PC-9 (cell line): ENCODE measurements around the gene SNX18. TPM values are rescaled to one million over a fixed set of nuclear protein-coding genes. Genes with fewer than 3 reads are reported as not detected.

Experiments
- BruUV-seq: library from RNA; stranded (reverse); fragments of 400-500 nt; replicated peaks from 2 replicates; lab custom pipeline; 2021; lab: Mats Ljungman, UMichigan
- CTCF ChIA-PET: fragments of 300-600 bp; sonication (Branson Sonifier 250); formaldehyde crosslinking; loops from one replicate; lab custom pipeline; 2022; ENCODE audit warnings: antibody characterized with exemption; lab: Charles Lee
- POLR2A ChIA-PET: fragments of 300-600 bp; sonication (Branson Sonifier 250); formaldehyde crosslinking; loops from one replicate; lab custom pipeline; 2022; ENCODE audit warnings: antibody characterized with exemption; ENCODE audit not compliant: unreplicated experiment; lab: Charles Lee
- DNase-seq, 2 experiments: peaks; one replicate each; pipeline versions ENCODE4 v3.0.0 to v3.0.0-alpha.2; 2015 to 2022; ENCODE audit warnings: mixed read lengths in 1 of 2
- H2AFZ ChIP-seq: fragments of 200-600 bp; sonication (generic); 2 replicates; pipeline ENCODE4 v1.8.1; 2017; ENCODE audit warnings: antibody characterized with exemption
- H3F3A ChIP-seq: fragments of 200-600 bp; sonication (generic); 2 replicates; pipeline ENCODE4 v1.8.1; 2017; ENCODE audit warnings: antibody characterized with exemption, mild to moderate bottlenecking, low read depth; ENCODE audit not compliant: insufficient read depth
- H3K27ac ChIP-seq: fragments of 200-600 bp; sonication (generic); 2 replicates; pipeline ENCODE4 v1.6.1; 2016; ENCODE audit warnings: mixed run types
- H3K27me3 ChIP-seq: fragments of 200-600 bp; sonication (generic); 2 replicates; pipeline ENCODE4 v1.6.1; 2016; ENCODE audit warnings: low read depth, mixed run types; ENCODE audit not compliant: insufficient read depth
- H3K36me3 ChIP-seq: fragments of 200-600 bp; sonication (generic); 2 replicates; pipeline ENCODE4 v1.6.1; 2016; ENCODE audit warnings: low read depth, mixed run types
- H3K4me1 ChIP-seq: fragments of 200-600 bp; sonication (generic); replicated peaks from 2 replicates; pipeline ENCODE4 v1.6.1; 2016; ENCODE audit warnings: mixed run types; ENCODE audit not compliant: insufficient read depth
- H3K4me2 ChIP-seq: fragments of 200-600 bp; sonication (generic); 2 replicates; pipeline ENCODE4 v1.6.1; 2017; ENCODE audit warnings: mixed run types
- H3K4me3 ChIP-seq: fragments of 200-600 bp; sonication (generic); 2 replicates; pipeline ENCODE4 v1.6.1; 2016; ENCODE audit warnings: mixed run types
- H3K79me2 ChIP-seq: fragments of 200-600 bp; sonication (generic); 2 replicates; pipeline ENCODE4 v1.6.1; 2017; ENCODE audit warnings: low read depth, mixed run types
- H3K9me2 ChIP-seq: fragments of 200-600 bp; sonication (generic); 2 replicates; pipeline ENCODE4 v1.8.1; 2017; ENCODE audit warnings: mild to moderate bottlenecking; ENCODE audit not compliant: insufficient read depth
- H3K9me3 ChIP-seq: fragments of 200-600 bp; sonication (generic); 2 replicates; pipeline ENCODE4 v1.8.1; 2016; ENCODE audit warnings: low read depth; ENCODE audit not compliant: insufficient read depth
- H4K20me1 ChIP-seq: fragments of 200-600 bp; sonication (generic); 2 replicates; pipeline ENCODE4 v1.8.1; 2017; ENCODE audit not compliant: insufficient read depth
- EZH2 ChIP-seq: fragments of 200-600 bp; sonication (generic); IDR thresholded peaks from 2 replicates; pipeline ENCODE4 v1.8.0; 2017; ENCODE audit warnings: antibody characterized with exemption, low read depth
- intact Hi-C: fragments of 100-400 bp; cut with micrococcal nuclease; formaldehyde crosslinking; loops from one replicate; pipeline ENCODE4 v1.10.0; 2022; ENCODE audit not compliant: unreplicated experiment
- total RNA-seq: library from RNA; stranded (reverse); gene quantifications from 2 replicates; pipeline ENCODE4 v1.2.3, GENCODE V29; 2021
- TF ChIP-seq, protein P1 (sequence below): fragments of 200-600 bp; sonication (generic); conservative IDR thresholded peaks from 2 replicates; pipeline ENCODE4 v1.6.1; 2017; ENCODE audit warnings: mixed run types, antibody characterized with exemption, mild to moderate bottlenecking, moderate library complexity

The SNX18 gene
- total RNA-seq, 1 experiment from 2014 or later: 9.7 TPM

DNA sequence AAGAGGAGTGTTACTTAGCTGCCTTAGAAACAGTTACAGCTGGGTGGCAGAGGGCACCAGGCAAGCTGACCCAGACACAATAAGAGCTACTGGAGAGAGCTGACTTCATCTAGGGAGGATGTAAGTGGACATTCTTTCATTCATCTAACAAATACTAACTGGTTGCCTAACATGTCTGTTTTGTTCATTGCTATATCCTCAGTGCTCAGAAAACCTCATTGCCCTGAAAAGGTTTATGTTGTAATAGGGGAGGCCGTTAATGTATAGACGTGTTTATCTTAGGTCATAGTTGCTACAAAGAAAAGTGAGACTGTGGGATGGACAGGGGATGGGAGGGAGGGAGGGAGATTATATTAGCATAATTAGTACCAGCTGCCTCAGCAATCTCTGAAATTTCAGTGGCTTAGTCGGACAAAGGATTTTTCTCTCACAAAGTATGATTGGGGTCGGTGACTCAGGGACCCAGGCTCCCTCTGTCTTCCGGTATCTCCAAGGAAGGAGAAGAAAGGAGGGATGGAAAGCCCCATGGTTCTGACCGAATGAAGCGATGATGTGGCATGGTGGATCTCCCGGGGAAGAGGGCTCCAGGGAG lies 2.6 kb upstream of the SNX18 start:
- intact Hi-C loops: loop anchor here (10.0 kb wide), 1 partner anchor 200 kb away; the partner anchor contains the start of gene ARL15
- no peak overlapping the region for H3K4me2 ChIP-seq
- BruUV-seq: no TSS peak
- ChIA-PET POLR2A (interaction anchor here (0.6 kb wide), 1 partner anchor 824 kb away, joined by 4 read pairs; no protein-coding TSS in a partner anchor), CTCF (no interaction called here)
- H3K4me3 ChIP-seq: no peak overlapping the region
- H2AFZ ChIP-seq: no peak overlapping the region
- no peaks in the 10 kb centered on the region for H3F3A ChIP-seq
- TF ChIP-seq, protein P1, sequence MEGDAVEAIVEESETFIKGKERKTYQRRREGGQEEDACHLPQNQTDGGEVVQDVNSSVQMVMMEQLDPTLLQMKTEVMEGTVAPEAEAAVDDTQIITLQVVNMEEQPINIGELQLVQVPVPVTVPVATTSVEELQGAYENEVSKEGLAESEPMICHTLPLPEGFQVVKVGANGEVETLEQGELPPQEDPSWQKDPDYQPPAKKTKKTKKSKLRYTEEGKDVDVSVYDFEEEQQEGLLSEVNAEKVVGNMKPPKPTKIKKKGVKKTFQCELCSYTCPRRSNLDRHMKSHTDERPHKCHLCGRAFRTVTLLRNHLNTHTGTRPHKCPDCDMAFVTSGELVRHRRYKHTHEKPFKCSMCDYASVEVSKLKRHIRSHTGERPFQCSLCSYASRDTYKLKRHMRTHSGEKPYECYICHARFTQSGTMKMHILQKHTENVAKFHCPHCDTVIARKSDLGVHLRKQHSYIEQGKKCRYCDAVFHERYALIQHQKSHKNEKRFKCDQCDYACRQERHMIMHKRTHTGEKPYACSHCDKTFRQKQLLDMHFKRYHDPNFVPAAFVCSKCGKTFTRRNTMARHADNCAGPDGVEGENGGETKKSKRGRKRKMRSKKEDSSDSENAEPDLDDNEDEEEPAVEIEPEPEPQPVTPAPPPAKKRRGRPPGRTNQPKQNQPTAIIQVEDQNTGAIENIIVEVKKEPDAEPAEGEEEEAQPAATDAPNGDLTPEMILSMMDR: no peak
- no peak for TF ChIP-seq EZH2
- H3K27me3 ChIP-seq: no peaks in the 10 kb centered on the region
- H3K9me2 ChIP-seq: no peaks in the 10 kb centered on the region
- no peaks in the 10 kb centered on the region for H3K36me3 ChIP-seq
- DNase-seq: no peak
- H3K79me2 ChIP-seq: peaks cover 17% of the 10 kb centered on the region
- H3K4me1 ChIP-seq: peaks cover 23% of the 10 kb centered on the region
- H3K27ac ChIP-seq: no peak overlapping the region
- H4K20me1 ChIP-seq: no peaks in the 10 kb centered on the region
- H3K9me3 ChIP-seq: no peaks in the 10 kb centered on the region

DNA sequence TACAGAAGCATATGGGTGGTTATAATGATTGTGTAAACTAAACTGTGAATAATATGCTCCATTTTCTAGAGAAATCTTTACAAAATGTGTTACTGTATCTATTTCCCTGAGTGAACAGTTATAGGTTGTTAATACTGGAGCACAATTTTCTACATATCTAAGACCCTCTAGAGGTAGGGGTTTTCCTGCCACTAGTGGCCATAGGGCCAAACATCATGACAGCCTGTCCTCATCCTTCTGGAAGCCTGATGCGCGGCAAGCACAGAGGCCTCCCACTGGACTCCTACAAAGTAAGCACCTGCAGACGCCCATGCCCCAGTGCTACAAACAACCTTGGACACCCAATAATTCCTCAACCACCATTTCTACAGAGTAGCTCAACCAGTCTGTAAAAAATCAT lies 1.9 kb upstream of the SNX18 start:
- intact Hi-C loops: loop anchor here (10.0 kb wide), 1 partner anchor 201 kb away; the partner anchor contains the start of gene ARL15

DNA sequence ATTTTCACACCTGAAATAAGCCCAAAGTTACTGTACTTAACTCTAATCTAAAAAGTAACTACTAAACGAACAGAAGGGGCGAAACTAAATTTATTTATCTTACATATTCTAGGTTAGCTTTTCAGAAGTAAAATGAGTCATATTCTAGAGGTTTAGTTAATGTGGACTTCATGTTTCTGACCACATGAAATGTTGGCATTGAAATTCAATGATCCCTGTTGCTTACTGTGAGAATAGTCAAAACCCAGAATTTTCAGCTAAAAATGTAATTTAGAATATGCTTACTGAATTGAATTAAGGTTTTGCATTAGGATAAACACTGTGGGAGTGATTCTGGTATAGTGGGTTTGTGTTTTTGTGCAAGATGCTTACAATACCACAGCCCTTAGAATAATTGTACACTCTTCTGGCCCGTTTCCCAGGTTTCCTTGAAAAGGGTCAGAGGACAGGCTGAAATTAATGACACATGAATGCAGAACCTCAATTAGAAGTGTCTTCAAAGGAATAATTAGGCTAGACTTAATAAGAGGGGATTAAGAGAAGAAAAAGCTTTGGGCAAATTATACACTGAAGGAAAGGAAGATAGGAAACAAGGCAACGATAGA lies 1.4 kb upstream of the SNX18 start:
- Histone ChIP-seq H3K27ac (no peak overlapping the region), H3K79me2 (peaks cover 30% of the 10 kb centered on the region), H3K4me1 (peaks cover 28% of the 10 kb centered on the region), H4K20me1 (no peaks in the 10 kb centered on the region), H2AFZ (no peak overlapping the region), H3K4me2 (no peak overlapping the region), H3K36me3 (no peaks in the 10 kb centered on the region), H3K27me3 (no peaks in the 10 kb centered on the region), H3K4me3 (no peak overlapping the region), H3K9me3 (no peaks in the 10 kb centered on the region), H3F3A (no peaks in the 10 kb centered on the region), H3K9me2 (no peaks in the 10 kb centered on the region)
- TF ChIP-seq, protein P1: no peak
- no peak for TF ChIP-seq EZH2
- intact Hi-C loops: loop anchor here (10.0 kb wide), 1 partner anchor 201 kb away; the partner anchor contains the start of gene ARL15
- DNase-seq: no peak
- BruUV-seq: no TSS peak
- ChIA-PET CTCF (interaction anchor here (0.8 to 2.5 kb wide), 5 partner anchors 14 to 351 kb away, joined by 3 to 15 read pairs (median 4); no protein-coding TSS in a partner anchor), POLR2A (interaction anchor here (0.6 kb wide), 2 partner anchors 155 to 1506 kb away, joined by 4 to 6 read pairs; no protein-coding TSS in a partner anchor)

More for the DNA sequence above, 1.9 kb upstream of the SNX18 start:
- no peak overlapping the region for H3K4me3 ChIP-seq
- no peak overlapping the region for H3K4me2 ChIP-seq
- H3K27ac ChIP-seq: no peak overlapping the region
- no peak for TF ChIP-seq EZH2
- TF ChIP-seq, protein P1: no peak
- H3K9me3 ChIP-seq: no peaks in the 10 kb centered on the region
- no peak for DNase-seq
- CTCF ChIA-PET: interaction anchor here (2.5 kb wide), 1 partner anchor 352 kb away, joined by 15 read pairs; no protein-coding TSS in a partner anchor
- peaks cover 24% of the 10 kb centered on the region for H3K79me2 ChIP-seq
- peaks cover 23% of the 10 kb centered on the region for H3K4me1 ChIP-seq
- BruUV-seq: no TSS peak
- H3F3A ChIP-seq: no peaks in the 10 kb centered on the region
- no peaks in the 10 kb centered on the region for H4K20me1 ChIP-seq
- no peaks in the 10 kb centered on the region for H3K36me3 ChIP-seq
- no peaks in the 10 kb centered on the region for H3K27me3 ChIP-seq
- POLR2A ChIA-PET: no interaction called here
- H2AFZ ChIP-seq: no peak overlapping the region
- H3K9me2 ChIP-seq: no peaks in the 10 kb centered on the region
